K562 (cell line): Measurements from ENCODE around the gene AGO4. TPM values are rescaled to one million over a fixed set of nuclear protein-coding genes. Genes with fewer than 3 reads are reported as not detected.

Experiments used
- ATAC-seq: fragments of 200-7000 bp; cut with Tn5 transposase; 3 replicates; pipeline ENCODE4 v1.9.1; 2020; ENCODE audit warnings: moderate library complexity
- BruUV-seq: library from RNA; stranded (reverse); fragments of 400-500 nt; replicated peaks from 2 replicates; lab custom pipeline; 2021; lab: Mats Ljungman, UMichigan
- CTCF ChIA-PET: fragments of 300-600 bp; formaldehyde crosslinking; extraction: SDS; loops from one replicate; lab custom pipeline; 2021; ENCODE audit warnings: low intra/inter-chr PET ratio; lab: Yijun Ruan, JAX
- POLR2A ChIA-PET: fragments of 300-600, 350-650 bp; sonication (Branson Sonifier 250); formaldehyde crosslinking; extraction: SDS; loops from one replicate; lab custom pipeline; 2021; ENCODE audit warnings: antibody characterized with exemption, inconsistent platforms; lab: Yijun Ruan, JAX
- DNase-seq, 4 experiments: peaks; one replicate each; pipeline versions ENCODE4 v3.0.0 to v3.0.0-alpha.2; 2011 to 2018; ENCODE audit warnings: low spot score in 3 of 4, mixed read lengths in 3 of 4; ENCODE audit errors: extremely low read depth in 1 of 4
- FAIRE-seq: peaks from 2 replicates; lab custom pipeline; 2011; peaks lifted over from hg19 to GRCh38; lab: Jason Lieb, UNC
- H2AFZ ChIP-seq: 2 replicates; pipeline ENCODE4 v1.6.0; 2011; ENCODE audit warnings: low read depth, low read length, control low read depth, inconsistent platforms
- H3K27ac ChIP-seq: fragments of 200-600 bp; 3 replicates; pipeline ENCODE4 v1.8.0; 2011; ENCODE audit warnings: low read depth, mild to moderate bottlenecking, control low read depth, inconsistent platforms, low read length, moderate library complexity, mixed read lengths; ENCODE audit errors: extremely low read depth
- H3K27me3 ChIP-seq, 2 experiments: fragments of 300-600 bp in 1 of 2; 2 replicates in 1 of 2; 3 replicates in 1 of 2; pipeline versions ENCODE4 v1.6.0 to v1.8.0; 2011; ENCODE audit warnings: inconsistent platforms in 2 of 2, low read length in 2 of 2, mild to moderate bottlenecking in 1 of 2, mixed read lengths in 1 of 2, moderate library complexity in 1 of 2; ENCODE audit not compliant: control insufficient read depth in 2 of 2, insufficient read depth in 2 of 2
- H3K36me3 ChIP-seq: fragments of 300-600 bp; 3 replicates; pipeline ENCODE4 v1.8.0; 2011; ENCODE audit warnings: mild to moderate bottlenecking, low read length, inconsistent platforms; ENCODE audit not compliant: control insufficient read depth, insufficient read depth
- H3K4me1 ChIP-seq, 2 experiments: fragments of 200-600 bp in 1 of 2; replicated peaks in 1 of 2; 2 replicates in 1 of 2; 3 replicates in 1 of 2; pipeline versions ENCODE4 v1.5.1 to v1.8.0; 2011; ENCODE audit warnings: inconsistent platforms in 2 of 2, low read length in 2 of 2, mild to moderate bottlenecking in 1 of 2, mixed read lengths in 1 of 2, moderate library complexity in 1 of 2; ENCODE audit not compliant: control insufficient read depth in 2 of 2, insufficient read depth in 2 of 2
- H3K4me2 ChIP-seq: 2 replicates; pipeline ENCODE4 v1.6.1; 2011; ENCODE audit warnings: low read length, control low read depth, inconsistent platforms, mixed read lengths; ENCODE audit not compliant: insufficient read depth
- H3K4me3 ChIP-seq: fragments of 200-600 bp; sonication (generic), shearing (Covaris generic); 2 replicates; pipeline ENCODE4 v1.5.1; 2016; ENCODE audit warnings: control low read depth, inconsistent platforms
- H3K79me2 ChIP-seq: fragments of 200-600 bp; 3 replicates; pipeline ENCODE4 v1.8.0; 2011; ENCODE audit warnings: low read length, inconsistent platforms; ENCODE audit not compliant: control insufficient read depth, insufficient read depth
- H3K9ac ChIP-seq, 2 experiments: 2 replicates each; pipeline versions ENCODE4 v1.6.0 to v1.6.1; 2011; ENCODE audit warnings: low read depth in 2 of 2, low read length in 2 of 2, control low read depth in 1 of 2, inconsistent platforms in 1 of 2, mild to moderate bottlenecking in 1 of 2, mixed read lengths in 1 of 2; ENCODE audit not compliant: insufficient read depth in 1 of 2
- H3K9me1 ChIP-seq: one replicate; pipeline ENCODE4 v1.6.0; 2011; ENCODE audit warnings: inconsistent platforms, mild to moderate bottlenecking, low read length, moderate library complexity; ENCODE audit not compliant: control insufficient read depth, insufficient read depth
- H3K9me3 ChIP-seq: replicated peaks from 2 replicates; pipeline ENCODE4 v1.5.1; 2011; ENCODE audit warnings: low read depth, low read length, inconsistent platforms; ENCODE audit not compliant: control insufficient read depth, insufficient read depth
- H4K20me1 ChIP-seq: replicated peaks from 2 replicates; pipeline ENCODE4 v1.6.1; 2011; ENCODE audit warnings: low read length, inconsistent platforms, mixed read lengths; ENCODE audit not compliant: control insufficient read depth, insufficient read depth
- C11orf30 ChIP-seq: fragments of 450-650 bp; IDR thresholded peaks from 2 replicates; pipeline ENCODE4 v1.6.1; 2016; ENCODE audit warnings: low read depth, mild to moderate bottlenecking
- DIDO1 ChIP-seq: fragments of 450-650 bp; IDR thresholded peaks from 2 replicates; pipeline ENCODE4 v1.6.1; 2016; ENCODE audit warnings: low read depth, missing biosample characterization, missing genetic modification characterization
- FOXM1 ChIP-seq, 2 experiments: fragments of 450-650 bp in 1 of 2; sonication (generic) in 1 of 2; formaldehyde crosslinking in 1 of 2; IDR thresholded peaks; 2 replicates each; pipeline versions ENCODE4 v1.6.1 to v1.9.0; 2017 to 2022; ENCODE audit warnings: low read depth in 2 of 2, mild to moderate bottlenecking in 2 of 2, missing genetic modification reagents in 1 of 2, moderate library complexity in 1 of 2
- HDAC6 ChIP-seq: IDR thresholded peaks from 2 replicates; pipeline ENCODE4 v1.6.1; 2012; ENCODE audit warnings: low read depth, mild to moderate bottlenecking, control low read depth, inconsistent platforms, low read length, moderate library complexity
- HIVEP1 ChIP-seq: fragments of 250-450 bp; sonication (Bioruptor Pico); IDR thresholded peaks from 2 replicates; pipeline ENCODE4 v1.4.0; 2020; ENCODE audit warnings: mild to moderate bottlenecking
- MCM2 ChIP-seq: fragments of 450-650 bp; IDR thresholded peaks from 2 replicates; pipeline ENCODE4 v1.6.1; 2017; ENCODE audit warnings: low read depth, mild to moderate bottlenecking
- MCM3 ChIP-seq: fragments of 450-650 bp; IDR thresholded peaks from 2 replicates; pipeline ENCODE4 v1.6.1; 2016
- MYNN ChIP-seq, 2 experiments: sonication (generic); formaldehyde crosslinking in 1 of 2; IDR thresholded peaks; 2 replicates each; pipeline versions ENCODE4 v1.5.0 to v1.6.1; 2016 to 2020; ENCODE audit warnings: antibody characterized with exemption in 1 of 2, missing genetic modification reagents in 1 of 2
- NCOR1 ChIP-seq: fragments of 450-650 bp; IDR thresholded peaks from 2 replicates; pipeline ENCODE4 v1.6.1; 2016; ENCODE audit warnings: mild to moderate bottlenecking, moderate library complexity
- POLR2AphosphoS5 ChIP-seq: IDR thresholded peaks from 2 replicates; pipeline ENCODE4 v1.6.1; 2011; ENCODE audit warnings: mild to moderate bottlenecking, low read depth, low read length, moderate library complexity; ENCODE audit not compliant: control insufficient read depth, insufficient read depth
- RBM39 ChIP-seq: fragments of 200-400 bp; formaldehyde crosslinking; optimal IDR thresholded peaks from 2 replicates; pipeline ENCODE3; 2018; ENCODE audit warnings: low read depth, low read length
- STAT5B ChIP-seq: fragments of 250-450 bp; sonication (Bioruptor Pico); IDR thresholded peaks from 2 replicates; pipeline ENCODE4 v1.8.0; 2021; ENCODE audit warnings: mild to moderate bottlenecking, inconsistent platforms
- TFAM ChIP-seq: fragments of 250-450 bp; sonication (Bioruptor Pico); conservative IDR thresholded peaks from 2 replicates; pipeline ENCODE4 v1.5.0; 2021; ENCODE audit warnings: mild to moderate bottlenecking, moderate library complexity
- ZKSCAN8 ChIP-seq: fragments of 200-800 bp; sonication (Bioruptor generic); IDR thresholded peaks from 2 replicates; pipeline ENCODE4 v1.6.1; 2016; ENCODE audit warnings: missing genetic modification characterization, missing compliant biosample characterization
- WGBS: fragments of 100-300 bp; shearing (Covaris generic); methylation state at CpG from one replicate; pipeline ENCODE4 v1.1.6; 2016; ENCODE audit warnings: low coverage, mixed read lengths; ENCODE audit not compliant: insufficient coverage; ENCODE audit errors: missing lambda C conversion rate; 5-methylcytosine and 5-hydroxymethylcytosine counted together
- in situ Hi-C: fragments of 300-500 bp; cut with MboI; formaldehyde crosslinking; loops from 4 replicates; pipeline ENCODE4 v1.15.0; 2018; ENCODE audit warnings: inconsistent platforms, mixed read lengths
- intact Hi-C: fragments of 100-400 bp; cut with micrococcal nuclease; formaldehyde crosslinking; loops from 2 replicates; pipeline ENCODE4 v1.14.2; 2022
- polyA plus RNA-seq, 8 experiments: library from polyadenylated mRNA; depleted of rRNA in 4 of 8; stranded (reverse) in 5 of 8; unstranded in 3 of 8; fragments of >200 nt; fragmentation: Nextera tagmentation in 2 of 8; fragmentation: Illumina TruSeq in 1 of 8; extraction: Ambion mirVana in 2 of 8; extraction: Trizol in 1 of 8; gene quantifications; 2 replicates each; pipeline versions ENCODE4 v1.2.1 to v1.2.3, GENCODE V29; 2011 to 2014; ENCODE audit warnings: inconsistent platforms in 1 of 8, missing spikeins in 1 of 8
- total RNA-seq, 7 experiments: library from RNA; depleted of rRNA in 6 of 7; stranded (reverse); fragments of >200 nt in 6 of 7; fragmentation: Illumina TruSeq in 2 of 7; extraction: Trizol in 2 of 7; gene quantifications; 2 replicates each; pipeline versions ENCODE4 v1.2.1 to v1.2.3, GENCODE V29; 2011 to 2021; ENCODE audit warnings: low replicate concordance in 1 of 7

Gene AGO4
- total and polyA plus RNA-seq, 9 of the 15 experiments (the other 6 are each of a cell fraction or from before 2014, with no cell fraction given) = 1.3 to 10.5 (median 6.5) TPM

GRCh38 chr1:35790670-35791069, 17.1 kb upstream of the AGO4 start:
- Histone ChIP-seq H3K4me1 (peaks cover 14 to 16% of the 10 kb centered on the region in 2 experiments; a peak in 4 of 5 replicates), H3K9me3 (no peaks in the 10 kb centered on the region), H3K27me3 (no peaks in the 10 kb centered on the region), H3K79me2 (no peaks in the 10 kb centered on the region), H3K4me2 (no peak overlapping the region), H3K36me3 (no peaks in the 10 kb centered on the region), H2AFZ (no peak overlapping the region), H3K4me3 (no peak overlapping the region), H4K20me1 (no peaks in the 10 kb centered on the region), H3K27ac (no peak overlapping the region), H3K9me1 (no peaks in the 10 kb centered on the region), H3K9ac (no peak overlapping the region)
- TF ChIP-seq HIVEP1 (CRISPR knock-in tag) (no peak), MCM2 (no peak), C11orf30 (no peak), RBM39 (no peak)
- intact Hi-C loops (no loop called here), in situ Hi-C loops (no loop called here)
- DNase-seq (no peak), FAIRE-seq (no peak), ATAC-seq (no peak)
- ChIA-PET CTCF (no interaction called here), POLR2A (interaction anchor here (0.8 to 0.9 kb wide), 2 partner anchors 12 to 226 kb away, joined by 3 read pairs; no protein-coding TSS in a partner anchor)
- BruUV-seq = no TSS peak
- 28% methylated on average over 2 of the region's 2 CpGs for WGBS

GRCh38 chr1:35795295-35795694, 12.5 kb upstream of the AGO4 start:
- no peaks in the 10 kb centered on the region for H4K20me1 ChIP-seq
- in situ Hi-C loops (no loop called here), intact Hi-C loops (no loop called here)
- H3K36me3 ChIP-seq = no peaks in the 10 kb centered on the region
- H3K4me3 ChIP-seq = no peak overlapping the region
- ChIA-PET CTCF (no interaction called here), POLR2A (no interaction called here)
- TF ChIP-seq STAT5B (CRISPR knock-in tag) (no peak), FOXM1 (IDR thresholded peaks at IDR 0.05; ENCODE audit: low read depth) (no peak), FOXM1 (CRISPR knock-in tag; IDR thresholded peaks at IDR 0.05; ENCODE audit: low read depth) (no peak), MCM3 (no peak), POLR2AphosphoS5 (no peak), ZKSCAN8 (CRISPR knock-in tag) (no peak), NCOR1 (no peak), TFAM (no peak), MYNN (IDR thresholded peaks at IDR 0.05) (no peak), MYNN (CRISPR knock-in tag; IDR thresholded peaks at IDR 0.05) (no peak), DIDO1 (no peak), HDAC6 (no peak)
- H3K79me2 ChIP-seq = no peaks in the 10 kb centered on the region
- H3K9me1 ChIP-seq = no peaks in the 10 kb centered on the region
- no TSS peak for BruUV-seq
- 39% methylated on average over 7 of the region's 7 CpGs for WGBS
- H3K4me1 ChIP-seq = no peaks in the 10 kb centered on the region; a peak in 2 of 5 replicates
- DNase-seq (no peak), FAIRE-seq (no peak), ATAC-seq (no peak)
- no peaks in the 10 kb centered on the region for H3K27me3 ChIP-seq
- H3K9ac ChIP-seq = no peak overlapping the region
- H3K9me3 ChIP-seq = no peaks in the 10 kb centered on the region
- no peak overlapping the region for H3K4me2 ChIP-seq
- H2AFZ ChIP-seq = peak overlapping the region; percentile 38; the same call in 1 of the 2 replicates
- no peak overlapping the region for H3K27ac ChIP-seq
